AG04449 (cell line): ENCODE measurements around the gene DECR2.

ENCODE experiments used
- CTCF ChIA-PET: fragments of 350-600 bp; formaldehyde crosslinking; extraction: SDS; loops from one replicate; lab custom pipeline; 2021; ENCODE audit warnings: antibody characterized with exemption; lab: Yijun Ruan, JAX
- POLR2A ChIA-PET: fragments of 400-600, 350-600 bp; formaldehyde crosslinking; extraction: SDS; loops from one replicate; lab custom pipeline; 2020; ENCODE audit warnings: antibody characterized with exemption, inconsistent platforms; lab: Yijun Ruan, JAX
- DNase-seq: peaks from one replicate; pipeline ENCODE4 v3.0.0-alpha.2; 2010; ENCODE audit warnings: low read depth, low spot score
- H3K4me3 ChIP-seq: 2 replicates; pipeline ENCODE4 v1.5.1; 2011; ENCODE audit warnings: low read depth, mild to moderate bottlenecking, control low read depth, low read length
- CTCF ChIP-seq: IDR thresholded peaks from one replicate; pipeline ENCODE4 v1.5.1; 2011; ENCODE audit warnings: mild to moderate bottlenecking, moderate library complexity, low read length, control low read depth, inconsistent platforms; ENCODE audit not compliant: insufficient read depth; ENCODE audit errors: missing control alignments

Gene DECR2

DNA sequence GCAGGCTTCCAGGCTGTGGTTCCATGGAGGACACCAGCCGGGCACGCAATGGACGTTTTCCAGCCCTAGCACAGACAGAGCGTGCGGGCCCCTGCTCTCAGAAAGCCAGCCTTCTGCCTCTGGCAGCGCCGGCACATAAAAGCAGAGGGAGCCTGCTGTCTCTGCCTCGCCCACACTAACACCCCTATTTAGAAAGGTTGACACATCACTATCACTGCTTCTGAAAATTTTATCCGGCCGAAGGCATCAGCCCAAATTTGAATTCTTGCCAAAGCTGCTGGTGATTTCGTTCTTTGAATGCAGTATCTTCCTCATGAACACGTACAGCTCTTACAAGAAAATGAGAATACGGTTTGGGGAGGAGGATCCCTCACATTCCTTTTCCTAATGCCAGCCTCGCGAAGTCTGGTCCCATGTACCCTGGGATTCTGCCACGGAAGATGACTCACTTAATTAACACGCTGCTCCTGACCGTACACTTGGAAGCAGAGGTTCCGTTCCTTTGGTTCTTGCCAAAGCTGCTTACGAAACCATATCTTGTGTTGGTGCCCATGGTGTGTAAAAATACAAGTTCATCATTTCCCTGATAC, 22.4 kb downstream of the DECR2 start:
- H3K4me3 ChIP-seq: peak overlapping the region; percentile 73
- no peak for TF ChIP-seq CTCF
- peak; percentile 96 for DNase-seq
- CTCF ChIA-PET: interaction anchor here (1.4 kb wide), 1 partner anchor 10 kb away, joined by 5 read pairs; no protein-coding TSS in a partner anchor
- POLR2A ChIA-PET: interaction anchor here (1.2 kb wide), 2 partner anchors 11 to 28 kb away, joined by 3 to 5 read pairs; no protein-coding TSS in a partner anchor

DNA sequence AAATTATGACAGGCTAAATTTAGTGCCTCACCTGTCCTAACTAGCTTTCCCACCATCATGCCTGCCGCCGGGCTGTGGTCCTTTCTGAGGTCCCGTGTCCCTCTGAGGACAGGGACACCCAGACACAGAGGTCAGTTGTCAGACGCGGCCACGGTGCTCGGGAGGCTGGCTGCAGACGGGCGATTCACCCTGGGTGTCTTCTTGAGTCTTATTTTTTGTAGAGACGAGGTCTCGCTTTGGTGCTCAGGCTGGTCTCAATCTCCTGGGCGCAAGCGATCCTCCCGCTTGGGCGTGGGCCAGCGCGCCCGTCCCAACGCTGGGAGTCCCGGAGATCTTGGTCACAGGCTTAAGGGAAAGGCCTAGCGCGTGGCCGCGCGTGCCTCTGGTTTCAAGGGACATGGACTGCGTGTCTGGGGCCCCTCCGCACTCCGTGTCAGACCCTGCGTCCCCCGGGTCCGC, 23.0 kb downstream of the DECR2 start:
- ChIA-PET POLR2A (interaction anchor here (1.2 kb wide), 2 partner anchors 11 to 28 kb away, joined by 3 to 5 read pairs; no protein-coding TSS in a partner anchor), CTCF (no interaction called here)
- DNase-seq: no peak
- H3K4me3 ChIP-seq: peak overlapping the region; percentile 73
- no peak for TF ChIP-seq CTCF

- POLR2A ChIA-PET: interaction anchor here (1.2 kb wide), 1 partner anchor 29 kb away, joined by 3 read pairs; no protein-coding TSS in a partner anchor
- DNase-seq: no peak
- TF ChIP-seq CTCF: peak; percentile 17
- peak within 1 kb of the TSS; percentile 73 for H3K4me3 ChIP-seq
- CTCF ChIA-PET: no interaction called here
These were observed 23.5 kb downstream of the DECR2 start, which contains the start of gene RAB11FIP3 for GRCh38 chr16:425082-425718. RAB11FIP3 (plus strand) TSS chr16:425649; CDS start chr16:426007, 358 bp downstream.

- no peak for TF ChIP-seq CTCF
- DNase-seq: no peak
- ChIA-PET CTCF (no interaction called here), POLR2A (interaction anchor here (0.7 kb wide), 1 partner anchor 24 kb away, joined by 3 read pairs; no protein-coding TSS in a partner anchor)
- H3K4me3 ChIP-seq: peak overlapping the region; percentile 73
These were observed 24.0 kb downstream of the DECR2 start for GRCh38 chr16:425740-426114.

DNA sequence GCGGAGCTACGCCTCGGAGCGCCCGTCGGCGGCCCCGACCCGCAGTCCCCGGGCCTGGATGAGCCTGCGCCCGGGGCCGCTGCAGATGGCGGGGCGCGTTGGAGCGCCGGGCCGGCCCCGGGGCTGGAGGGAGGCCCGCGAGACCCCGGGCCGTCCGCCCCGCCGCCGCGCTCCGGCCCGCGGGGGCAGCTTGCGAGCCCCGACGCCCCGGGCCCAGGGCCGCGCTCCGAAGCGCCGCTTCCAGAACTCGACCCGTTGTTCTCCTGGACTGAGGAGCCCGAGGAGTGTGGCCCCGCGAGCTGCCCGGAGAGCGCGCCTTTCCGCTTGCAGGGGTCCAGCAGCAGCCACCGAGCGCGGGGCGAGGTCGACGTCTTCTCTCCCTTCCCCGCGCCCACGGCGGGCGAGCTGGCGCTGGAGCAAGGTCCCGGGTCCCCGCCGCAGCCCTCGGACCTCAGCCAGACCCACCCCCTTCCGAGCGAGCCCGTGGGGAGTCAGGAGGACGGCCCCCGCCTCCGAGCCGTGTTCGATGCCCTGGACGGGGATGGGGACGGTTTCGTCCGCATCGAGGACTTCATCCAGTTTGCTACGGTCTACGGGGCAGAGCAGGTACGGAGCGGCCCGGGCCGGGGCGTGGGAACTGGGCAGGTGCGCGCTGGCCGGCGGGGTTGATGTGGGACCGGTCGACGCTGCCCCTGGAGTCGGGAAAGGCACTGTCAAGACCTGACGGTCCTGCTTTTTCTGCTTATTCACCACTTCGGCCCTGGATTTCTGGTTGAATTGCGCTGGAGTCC, 24.6 kb downstream of the DECR2 start:
- peak overlapping the region; percentile 73 for H3K4me3 ChIP-seq
- TF ChIP-seq CTCF: no peak
- ChIA-PET POLR2A (interaction anchor here (0.7 kb wide), 1 partner anchor 23 kb away, joined by 3 read pairs; no protein-coding TSS in a partner anchor), CTCF (no interaction called here)
- DNase-seq: no peak
